Left ventricle myocardium inferior (tissue), 1 donor: ENCODE data around the gene RTKN. TPM values are rescaled to one million over a fixed set of nuclear protein-coding genes. Genes with fewer than 3 reads are reported as not detected.
"Not testable (repeated sequence)": the region's sequence is repeated elsewhere in the genome, so short reads cannot be mapped to it uniquely, and the experiment has no call there.

ENCODE experiments used
- DNase-seq: peaks from one replicate; pipeline ENCODE4 v3.0.0-alpha.2; 2020
- H3K27ac ChIP-seq: fragments of 200-600 bp; replicated peaks from 2 replicates; pipeline ENCODE4 v1.8.0; 2021
- H3K27me3 ChIP-seq: fragments of 200-600 bp; 2 replicates; pipeline ENCODE4 v1.8.0; 2021; ENCODE audit warnings: low read depth
- H3K36me3 ChIP-seq: fragments of 200-600 bp; 2 replicates; pipeline ENCODE4 v1.8.0; 2021
- H3K4me1 ChIP-seq: fragments of 200-600 bp; 2 replicates; pipeline ENCODE4 v1.8.0; 2021
- H3K4me3 ChIP-seq: fragments of 200-600 bp; 2 replicates; pipeline ENCODE4 v1.8.0; 2021; ENCODE audit warnings: mild to moderate bottlenecking, moderate library complexity
- H3K9me3 ChIP-seq: fragments of 200-600 bp; replicated peaks from 2 replicates; pipeline ENCODE4 v1.8.0; 2021
- intact Hi-C: fragments of 100-400 bp; cut with micrococcal nuclease; formaldehyde crosslinking; loops from one replicate; pipeline ENCODE4 v1.11.0; 2022
- total RNA-seq: library from RNA; stranded (reverse); fragmentation: NEBNext Ultra II Directional; extraction: Animal tissue kit (Norgen Biotek cat#: 25700); gene quantifications from one replicate; pipeline ENCODE4 v1.2.1, GENCODE V29; 2021
- TF ChIP-seq, protein P1 (sequence below): fragments of 200-600 bp; IDR thresholded peaks from 2 replicates; pipeline ENCODE4 v1.8.0; 2021; ENCODE audit warnings: antibody characterized with exemption, mild to moderate bottlenecking, borderline replicate concordance
- donor health status: DM: no; HTN: yes; CAD: no; lungs with severe emphysema.

RTKN gene
- total RNA-seq, 1 donor from 2014 or later: 14.0 TPM

DNA sequence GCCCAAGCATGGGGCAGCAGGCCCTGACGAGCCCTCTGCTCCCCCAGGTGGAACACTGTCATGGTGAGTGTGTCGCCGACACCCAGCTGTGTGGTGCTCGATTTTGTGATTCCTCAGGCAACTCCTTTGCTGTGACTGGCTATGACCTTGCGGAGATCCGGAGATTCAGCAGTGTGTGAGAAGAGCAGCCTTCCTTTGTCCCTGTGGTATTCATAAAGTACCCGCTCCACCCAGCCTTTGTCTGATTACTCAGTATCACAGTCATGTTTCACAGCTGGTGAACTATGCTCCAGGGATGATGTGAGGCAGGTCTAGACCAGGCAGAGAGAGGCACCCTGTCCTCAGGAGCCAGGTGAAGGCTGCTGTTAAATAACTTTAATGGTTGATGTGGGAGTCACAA is 16.2 kb downstream of the RTKN start:
- Histone ChIP-seq H3K27me3 (no peaks in the 10 kb centered on the region), H3K27ac (no peak overlapping the region), H3K4me3 (no peak overlapping the region), H3K9me3 (no peaks in the 10 kb centered on the region), H3K4me1 (peaks cover 16% of the 10 kb centered on the region), H3K36me3 (peaks cover 55% of the 10 kb centered on the region)
- no peak for DNase-seq
- intact Hi-C loops: no loop called here
- TF ChIP-seq, protein P1, sequence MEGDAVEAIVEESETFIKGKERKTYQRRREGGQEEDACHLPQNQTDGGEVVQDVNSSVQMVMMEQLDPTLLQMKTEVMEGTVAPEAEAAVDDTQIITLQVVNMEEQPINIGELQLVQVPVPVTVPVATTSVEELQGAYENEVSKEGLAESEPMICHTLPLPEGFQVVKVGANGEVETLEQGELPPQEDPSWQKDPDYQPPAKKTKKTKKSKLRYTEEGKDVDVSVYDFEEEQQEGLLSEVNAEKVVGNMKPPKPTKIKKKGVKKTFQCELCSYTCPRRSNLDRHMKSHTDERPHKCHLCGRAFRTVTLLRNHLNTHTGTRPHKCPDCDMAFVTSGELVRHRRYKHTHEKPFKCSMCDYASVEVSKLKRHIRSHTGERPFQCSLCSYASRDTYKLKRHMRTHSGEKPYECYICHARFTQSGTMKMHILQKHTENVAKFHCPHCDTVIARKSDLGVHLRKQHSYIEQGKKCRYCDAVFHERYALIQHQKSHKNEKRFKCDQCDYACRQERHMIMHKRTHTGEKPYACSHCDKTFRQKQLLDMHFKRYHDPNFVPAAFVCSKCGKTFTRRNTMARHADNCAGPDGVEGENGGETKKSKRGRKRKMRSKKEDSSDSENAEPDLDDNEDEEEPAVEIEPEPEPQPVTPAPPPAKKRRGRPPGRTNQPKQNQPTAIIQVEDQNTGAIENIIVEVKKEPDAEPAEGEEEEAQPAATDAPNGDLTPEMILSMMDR: no peak

DNA sequence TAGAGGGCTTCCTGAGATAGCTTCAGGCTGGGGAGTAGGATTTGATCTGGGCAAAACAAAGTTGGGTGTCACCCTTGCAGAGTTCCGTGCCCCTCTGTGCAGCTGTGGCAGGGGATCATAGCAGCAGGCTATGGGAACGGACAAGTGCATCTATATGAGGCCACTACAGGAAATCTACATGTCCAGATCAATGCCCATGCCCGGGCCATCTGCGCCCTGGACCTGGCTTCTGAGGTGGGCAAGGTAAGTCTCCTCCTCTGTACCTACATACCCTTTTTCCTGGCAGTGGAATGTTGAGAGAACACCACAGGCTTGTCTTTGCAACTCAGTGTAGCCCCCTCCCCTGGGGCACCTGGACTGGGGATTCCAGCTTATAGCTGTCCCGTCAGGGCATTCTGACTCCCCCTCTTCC is 16.7 kb downstream of the RTKN start:
- no peak overlapping the region for H3K4me3 ChIP-seq
- H3K27me3 ChIP-seq: no peaks in the 10 kb centered on the region
- H3K4me1 ChIP-seq: peaks cover 16% of the 10 kb centered on the region
- no peak for DNase-seq
- no peaks in the 10 kb centered on the region for H3K9me3 ChIP-seq
- intact Hi-C loops: no loop called here
- TF ChIP-seq, protein P1: no peak
- H3K27ac ChIP-seq: no peak overlapping the region
- peaks cover 50% of the 10 kb centered on the region for H3K36me3 ChIP-seq

DNA sequence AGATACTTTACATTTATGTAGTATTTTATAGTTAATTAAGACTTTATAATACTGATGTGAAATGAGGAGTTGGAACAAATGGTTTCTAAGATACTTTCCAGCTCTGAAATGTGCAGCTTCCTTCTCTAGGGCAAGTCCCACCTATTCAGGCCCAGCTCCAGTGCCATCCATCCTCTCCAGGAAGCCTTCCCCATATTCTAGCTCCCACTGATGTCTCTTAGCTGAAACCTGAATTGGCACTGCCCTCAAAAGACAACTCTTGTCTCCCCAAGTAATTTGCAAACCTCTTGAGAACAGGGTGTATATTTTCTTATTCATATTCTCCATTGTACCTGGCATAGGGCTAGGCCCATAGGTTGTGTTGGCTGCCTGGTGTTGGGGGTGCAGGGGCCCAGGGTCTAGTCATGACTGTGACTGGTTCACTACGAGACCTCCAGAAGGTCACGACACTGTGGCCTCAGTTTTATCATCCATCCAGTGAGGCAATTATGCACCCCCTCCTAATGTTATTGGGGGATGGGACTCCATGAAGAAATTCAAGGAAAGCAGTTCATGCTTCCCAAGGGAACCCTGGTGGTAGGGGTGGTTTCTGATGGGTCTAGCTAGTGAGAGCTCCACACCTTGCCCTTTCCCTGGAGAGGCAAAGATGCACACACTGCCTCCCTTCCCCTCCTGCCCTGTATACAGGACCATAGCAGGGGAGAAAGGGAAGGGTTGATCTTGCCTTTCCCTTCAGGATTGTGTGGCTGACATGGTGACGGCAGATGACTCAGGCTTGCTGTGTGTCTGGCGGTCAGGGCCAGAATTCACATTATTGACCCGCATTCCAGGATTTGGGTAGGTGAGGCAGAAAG is 17.4 kb downstream of the RTKN start:
- Histone ChIP-seq H3K4me1 (peaks cover 16% of the 10 kb centered on the region), H3K27ac (no peak overlapping the region), H3K4me3 (no peak overlapping the region), H3K36me3 (peaks cover 44% of the 10 kb centered on the region), H3K27me3 (no peaks in the 10 kb centered on the region), H3K9me3 (no peaks in the 10 kb centered on the region)
- DNase-seq: no peak
- intact Hi-C loops: no loop called here
- TF ChIP-seq, protein P1: no peak

DNA sequence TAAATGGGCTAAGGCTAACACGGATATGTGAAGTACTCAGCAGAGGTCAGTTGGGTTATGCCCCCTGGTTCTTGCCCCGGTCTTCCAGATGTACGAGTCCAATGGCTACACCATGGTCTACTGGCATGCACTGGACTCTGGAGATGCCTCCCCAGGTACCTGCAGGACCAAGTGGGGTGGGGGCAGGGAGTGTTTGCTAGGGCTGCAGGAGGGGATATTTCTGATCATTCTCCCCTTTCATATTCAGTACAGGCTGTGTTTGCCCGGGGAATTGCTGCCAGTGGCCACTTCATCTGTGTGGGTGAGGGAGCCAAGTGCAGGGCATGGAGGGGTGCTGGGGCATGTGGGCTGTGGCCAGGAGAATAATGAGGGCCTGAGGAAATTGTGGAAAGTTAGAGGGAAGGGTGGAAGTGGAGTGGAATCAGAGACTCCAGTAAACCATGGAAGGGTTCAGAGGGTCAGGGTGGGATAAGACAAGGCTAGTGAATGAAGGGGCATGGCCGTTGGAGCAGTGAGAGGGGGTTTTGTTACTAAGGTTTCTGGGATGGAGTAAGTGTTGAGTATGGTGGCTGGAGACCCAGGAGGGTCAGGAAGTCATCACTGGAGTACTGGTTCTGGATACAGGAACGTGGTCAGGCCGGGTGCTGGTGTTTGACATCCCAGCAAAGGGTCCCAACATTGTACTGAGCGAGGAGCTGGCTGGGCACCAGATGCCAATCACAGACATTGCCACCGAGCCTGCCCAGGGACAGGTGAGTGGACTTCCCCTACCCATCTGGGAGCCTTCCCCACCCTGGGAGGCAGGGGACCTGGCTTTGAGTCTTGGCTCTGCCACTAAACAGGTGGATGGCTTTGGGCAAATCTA is 18.3 kb downstream of the RTKN start:
- no peaks in the 10 kb centered on the region for H3K27me3 ChIP-seq
- TF ChIP-seq, protein P1: no peak
- H3K9me3 ChIP-seq: no peaks in the 10 kb centered on the region
- DNase-seq: no peak
- H3K36me3 ChIP-seq: peaks cover 35% of the 10 kb centered on the region
- no peak overlapping the region for H3K4me3 ChIP-seq
- H3K4me1 ChIP-seq: peaks cover 23% of the 10 kb centered on the region
- no peak overlapping the region for H3K27ac ChIP-seq
- intact Hi-C loops: no loop called here

DNA sequence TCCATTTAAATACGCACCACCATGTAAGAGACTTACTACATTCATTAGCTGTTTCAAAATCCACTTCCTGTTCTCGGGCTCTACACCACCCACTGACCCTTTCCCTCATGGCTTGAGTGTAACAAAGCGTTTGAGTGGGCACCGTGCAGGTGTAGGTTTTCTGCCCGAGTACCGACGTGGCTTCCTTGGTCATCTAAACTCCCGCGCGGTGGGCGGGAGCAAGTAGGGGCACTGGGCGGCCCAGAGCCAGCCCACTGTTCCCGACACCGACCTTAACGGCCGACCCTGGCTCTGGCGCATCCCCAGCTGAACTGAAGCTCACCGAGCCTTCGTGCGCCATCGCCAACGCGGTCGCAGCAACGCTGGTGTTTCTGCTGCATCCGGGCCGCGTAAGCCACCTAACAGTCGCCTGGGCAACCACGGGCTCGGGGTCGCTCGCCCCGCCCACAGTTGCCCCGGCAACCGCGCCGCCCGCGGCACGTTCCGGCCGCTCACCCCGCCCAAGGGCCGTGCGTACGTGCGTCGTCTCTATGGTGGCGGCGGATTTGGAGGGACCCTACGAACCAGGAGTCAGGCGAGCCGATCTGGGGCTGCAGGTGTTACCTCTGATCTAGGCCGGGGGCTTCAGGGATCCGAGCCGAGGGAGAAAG is 20.4 kb downstream of the RTKN start, which contains the start of the genes C2orf81 and WDR54:
Gene C2orf81 (minus strand): TSS at position 399 of the 650 bp plus-strand sequence. CDS start 59 bp downstream, at position 340.
Gene WDR54 (plus strand): TSS at position 510 of the 650 bp plus-strand sequence. CDS start 424 bp downstream, outside the sequence.
- Histone ChIP-seq H3K36me3 (peaks cover 14% of the 10 kb centered on the region), H3K4me3 (peak within 1 kb of the TSS; percentile 69), H3K27ac (peak within 1 kb of the TSS; percentile 75), H3K4me1 (peaks cover 27% of the 10 kb centered on the region), H3K9me3 (no peaks in the 10 kb centered on the region), H3K27me3 (no peaks in the 10 kb centered on the region)
- DNase-seq: peak; percentile 89
- intact Hi-C loops: no loop called here
- TF ChIP-seq, protein P1: no peak

DNA sequence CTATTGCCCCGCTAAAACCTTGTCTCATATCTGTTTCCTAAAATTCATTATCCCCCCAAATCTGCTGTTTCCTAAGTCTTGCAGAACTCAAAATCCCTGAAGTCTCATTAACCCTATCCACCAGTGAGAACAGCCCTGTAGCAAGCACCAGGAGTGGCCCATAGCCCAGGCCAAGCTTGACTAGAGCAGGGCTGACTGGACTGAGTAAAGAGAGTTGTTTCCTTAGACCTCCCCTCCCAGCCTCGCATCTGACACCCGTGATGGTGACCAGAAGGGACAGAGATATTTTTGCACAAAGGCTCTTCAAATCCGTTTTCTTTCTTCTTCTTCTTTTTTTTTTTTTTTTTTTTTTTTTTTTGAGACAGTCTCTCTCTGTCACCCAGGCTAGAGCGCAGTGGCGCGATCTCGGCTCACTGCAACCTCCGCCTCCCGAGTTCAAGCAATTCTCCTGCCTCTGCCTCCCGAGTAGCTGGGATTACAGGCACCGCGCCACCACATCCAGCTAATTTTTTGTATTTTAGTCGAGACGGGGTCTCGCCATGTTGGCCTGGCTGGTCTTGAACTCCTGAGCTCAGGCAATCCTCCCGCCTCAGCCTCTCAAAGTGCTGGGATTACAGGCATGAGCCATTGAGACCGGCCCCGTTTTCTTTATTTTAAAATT is 21.2 kb downstream of the RTKN start:
- H3K27ac ChIP-seq, DNase-seq, H3K36me3 ChIP-seq, intact Hi-C loops, H3K9me3 ChIP-seq, H3K27me3 ChIP-seq: not testable (repeated sequence)
- Histone ChIP-seq H3K4me3 (peak overlapping the region; percentile 69), H3K4me1 (peaks cover 32% of the 10 kb centered on the region)
